HepG2 (cell line): ENCODE results near the gene MRPL58. TPM values are rescaled to one million over a fixed set of nuclear protein-coding genes. Genes with fewer than 3 reads are reported as not detected.

Experiments
- CREM ChIP-seq, 2 experiments: sonication (generic) in 1 of 2; formaldehyde crosslinking in 1 of 2; IDR thresholded peaks; 2 replicates each; pipeline versions ENCODE4 v1.4.0 to v1.6.1; 2016 to 2020; ENCODE audit warnings: antibody characterized with exemption in 1 of 2, mild to moderate bottlenecking in 1 of 2, missing genetic modification reagents in 1 of 2
- DPF2 ChIP-seq: sonication (generic); formaldehyde crosslinking; IDR thresholded peaks from 2 replicates; pipeline ENCODE4 v1.4.0; 2020; ENCODE audit warnings: mild to moderate bottlenecking, low read depth, missing genetic modification reagents, borderline replicate concordance
- HBP1 ChIP-seq: IDR thresholded peaks from 2 replicates; pipeline ENCODE4 v1.6.1; 2016; ENCODE audit warnings: low read depth, control low read depth
- HNRNPK ChIP-seq: fragments of 200-400 bp; formaldehyde crosslinking; IDR thresholded peaks from 2 replicates; pipeline ENCODE4 v1.6.1; 2018; ENCODE audit warnings: low read length, low read depth, moderate library complexity, mild to moderate bottlenecking; ENCODE audit not compliant: poor library complexity, severe bottlenecking
- HOXA5 ChIP-seq: sonication (generic); formaldehyde crosslinking; IDR thresholded peaks from 2 replicates; pipeline ENCODE4 v1.4.0; 2020; ENCODE audit warnings: missing genetic modification reagents
- IKZF4 ChIP-seq: sonication (generic); formaldehyde crosslinking; IDR thresholded peaks from 2 replicates; pipeline ENCODE4 v1.5.1; 2020; ENCODE audit warnings: borderline replicate concordance, mild to moderate bottlenecking, low read depth, missing genetic modification reagents; ENCODE audit errors: not compliant biosample characterization
- JUN ChIP-seq: sonication (generic); formaldehyde crosslinking; IDR thresholded peaks from 2 replicates; pipeline ENCODE4 v1.4.0; 2020; ENCODE audit warnings: mild to moderate bottlenecking, missing genetic modification reagents
- KDM4B ChIP-seq: sonication (generic); formaldehyde crosslinking; IDR thresholded peaks from 2 replicates; pipeline ENCODE4 v1.4.0; 2020; ENCODE audit warnings: missing genetic modification reagents
- LRRFIP1 ChIP-seq: sonication (generic); formaldehyde crosslinking; conservative IDR thresholded peaks from 2 replicates; pipeline ENCODE4 v1.4.0; 2020; ENCODE audit warnings: missing genetic modification reagents
- MXD3 ChIP-seq: IDR thresholded peaks from 2 replicates; pipeline ENCODE4 v1.6.1; 2016; ENCODE audit warnings: mild to moderate bottlenecking, missing biosample characterization, missing genetic modification reagents
- NAIF1 ChIP-seq: sonication (generic); formaldehyde crosslinking; IDR thresholded peaks from 2 replicates; pipeline ENCODE4 v1.5.0; 2020; ENCODE audit warnings: mild to moderate bottlenecking, missing genetic modification reagents, borderline replicate concordance
- SALL2 ChIP-seq: sonication (generic); formaldehyde crosslinking; IDR thresholded peaks from 2 replicates; pipeline ENCODE4 v1.8.1; 2023; ENCODE audit warnings: mild to moderate bottlenecking, missing genetic modification reagents, inconsistent platforms
- SRSF1 ChIP-seq: fragments of 200-400 bp; formaldehyde crosslinking; optimal IDR thresholded peaks from 2 replicates; pipeline ENCODE3; 2017; ENCODE audit warnings: mild to moderate bottlenecking, low read depth, low read length, moderate library complexity
- SRSF4 ChIP-seq: fragments of 200-400 bp; formaldehyde crosslinking; IDR thresholded peaks from one replicate; pipeline ENCODE4 v1.6.1; 2018; ENCODE audit warnings: mild to moderate bottlenecking, low read depth, low read length, moderate library complexity; ENCODE audit not compliant: poor library complexity, severe bottlenecking
- ZBTB20 ChIP-seq: sonication (generic); formaldehyde crosslinking; IDR thresholded peaks from 2 replicates; pipeline ENCODE4 v1.8.1; 2023; ENCODE audit warnings: missing genetic modification reagents, low read depth, mild to moderate bottlenecking, borderline replicate concordance
- ZBTB43 ChIP-seq: sonication (generic); formaldehyde crosslinking; conservative IDR thresholded peaks from 2 replicates; pipeline ENCODE4 v1.4.0; 2020; ENCODE audit warnings: missing genetic modification reagents
- ZFAT ChIP-seq: sonication (generic); formaldehyde crosslinking; conservative IDR thresholded peaks from 2 replicates; pipeline ENCODE4 v1.8.1; 2023; ENCODE audit warnings: missing genetic modification reagents, inconsistent platforms
- ZMYM2 ChIP-seq: sonication (generic); formaldehyde crosslinking; IDR thresholded peaks from 2 replicates; pipeline ENCODE4 v1.8.0; 2022; ENCODE audit warnings: mild to moderate bottlenecking, missing genetic modification reagents
- ZNF296 ChIP-seq: sonication (generic); formaldehyde crosslinking; conservative IDR thresholded peaks from 2 replicates; pipeline ENCODE4 v1.5.0; 2020; ENCODE audit warnings: mild to moderate bottlenecking, missing genetic modification reagents
- ZUFSP ChIP-seq: sonication (generic); formaldehyde crosslinking; IDR thresholded peaks from 2 replicates; pipeline ENCODE4 v1.9.0; 2021; ENCODE audit warnings: missing genetic modification reagents, mild to moderate bottlenecking, borderline replicate concordance
- polyA plus RNA-seq, 8 experiments: library from polyadenylated mRNA; depleted of rRNA in 3 of 8; stranded (reverse) in 7 of 8; unstranded in 1 of 8; fragments of >200 nt; fragmentation: Illumina TruSeq in 4 of 8; extraction: Trizol in 4 of 8; gene quantifications; 2 replicates each; pipeline versions ENCODE4 v1.2.1 to v1.2.3, GENCODE V29; 2011 to 2016; ENCODE audit warnings: low read depth in 4 of 8, missing spikeins in 1 of 8, mixed read lengths in 1 of 8; ENCODE audit not compliant: insufficient read depth in 1 of 8
- total RNA-seq, 5 experiments: library from RNA; depleted of rRNA; stranded (reverse); fragments of >200 nt; fragmentation: Illumina TruSeq; extraction: Trizol; gene quantifications; 2 replicates each; pipeline ENCODE4 v1.2.3, GENCODE V29; 2016; ENCODE audit warnings: low read depth in 1 of 5

MRPL58 gene
- total and polyA plus RNA-seq, 2 of the 13 experiments (the other 11 are each of a cell fraction or from before 2014, with no cell fraction given) = 44.9 to 68.9 TPM

- no peak for TF ChIP-seq ZFAT
- TF ChIP-seq KDM4B (CRISPR knock-in tag) = no peak
- TF ChIP-seq SRSF1 = no peak
- peak; percentile 91; the same call in 1 of the 2 replicates for TF ChIP-seq HOXA5 (CRISPR knock-in tag)
- TF ChIP-seq HBP1 (CRISPR knock-in tag) = no peak; the same call in 1 of the 2 replicates
- TF ChIP-seq MXD3 = peak; percentile 90
- peak; percentile 68; the same call in 1 of the 2 replicates for TF ChIP-seq ZNF296 (CRISPR knock-in tag)
- TF ChIP-seq ZBTB43 = peak; percentile 53; the same call in 1 of the 2 replicates
- TF ChIP-seq ZUFSP = no peak
- 0 out of 2 replicates have a peak, but pooled peaks have one; percentile 29 for TF ChIP-seq LRRFIP1 (CRISPR knock-in tag)
- 0 out of 2 replicates have a peak, but pooled peaks have one; percentile 6 for TF ChIP-seq ZMYM2
- TF ChIP-seq IKZF4 = peak; percentile 94
- TF ChIP-seq DPF2 (CRISPR knock-in tag) = peak; percentile 35; the same call in 1 of the 2 replicates
- TF ChIP-seq ZBTB20 = peak; percentile 73
- peak; percentile 94 for TF ChIP-seq NAIF1
- peak; percentile 92 for TF ChIP-seq SALL2 (CRISPR knock-in tag)
- TF ChIP-seq HNRNPK = peak; percentile 81
- TF ChIP-seq JUN (CRISPR knock-in tag) = peak; percentile 90
- no peak; the same call in 1 of the 2 replicates for TF ChIP-seq CREM (IDR thresholded peaks at IDR 0.05)
- TF ChIP-seq CREM (CRISPR knock-in tag; IDR thresholded peaks at IDR 0.05) = no peak
- TF ChIP-seq SRSF4 = no peak
These were observed 30.3 kb upstream of the MRPL58 start (continued) for GRCh38 chr17:74981979-74982662.
